SK-N-MC (cell line): ENCODE data around the gene ZNF230.

ENCODE experiments used
- EZH2 ChIP-seq: fragments of 200-600 bp; sonication (generic); IDR thresholded peaks from one replicate; pipeline ENCODE4 v1.6.1; 2017; ENCODE audit warnings: antibody characterized with exemption
- POLR2AphosphoS5 ChIP-seq: IDR thresholded peaks from 2 replicates; pipeline ENCODE4 v1.6.1; 2012; ENCODE audit warnings: mild to moderate bottlenecking, low read depth, low read length, borderline replicate concordance

- no peak for TF ChIP-seq EZH2
- no peak for TF ChIP-seq POLR2AphosphoS5
Observed at GRCh38 chr19:44026622-44027021, 23.9 kb downstream of the ZNF230 start.
